HCT116 (cell line): ENCODE results near the gene ADD1.

Experiments used
- CEBPB ChIP-seq: IDR thresholded peaks from 2 replicates; pipeline ENCODE4 v1.6.1; 2012; ENCODE audit warnings: low read depth
- CTCF ChIP-seq, 3 experiments: fragments of 200-600 bp in 1 of 3; sonication (generic) in 1 of 3; IDR thresholded peaks in 2 of 3; conservative IDR thresholded peaks in 1 of 3; 2 replicates each; pipeline ENCODE4 v1.5.1; 2012 to 2017; ENCODE audit warnings: low read depth in 2 of 3, low read length in 2 of 3, antibody characterized with exemption in 1 of 3, borderline replicate concordance in 1 of 3, control low read depth in 1 of 3, mild to moderate bottlenecking in 1 of 3, mixed read lengths in 1 of 3, mixed run types in 1 of 3, moderate library complexity in 1 of 3; ENCODE audit not compliant: insufficient read depth in 1 of 3
- EZH2 ChIP-seq: fragments of 200-600 bp; sonication (generic); IDR thresholded peaks from 2 replicates; pipeline ENCODE4 v1.6.1; 2017; ENCODE audit warnings: antibody characterized with exemption, mixed run types
- JUND ChIP-seq: IDR thresholded peaks from 2 replicates; pipeline ENCODE4 v1.6.1; 2012
- MAX ChIP-seq: IDR thresholded peaks from 2 replicates; pipeline ENCODE4 v1.6.1; 2012
- POLR2A ChIP-seq: IDR thresholded peaks from 2 replicates; pipeline ENCODE4 v1.7.0; 2011; ENCODE audit warnings: borderline replicate concordance; ENCODE audit not compliant: insufficient read depth, insufficient read length; ENCODE audit errors: extremely low read depth
- POLR2AphosphoS5 ChIP-seq: IDR thresholded peaks from 2 replicates; pipeline ENCODE4 v1.6.1; 2011; ENCODE audit warnings: mild to moderate bottlenecking, low read depth, low read length, moderate library complexity
- REST ChIP-seq: IDR thresholded peaks from 2 replicates; pipeline ENCODE4 v1.6.1; 2012; ENCODE audit warnings: low read depth
- SRF ChIP-seq: IDR thresholded peaks from 2 replicates; pipeline ENCODE4 v1.6.1; 2012; ENCODE audit warnings: low read depth

- no peak for TF ChIP-seq CTCF (IDR thresholded peaks at IDR 0.05 in 2 of 3, conservative IDR thresholded peaks at IDR 0.05 in 1 of 3; ENCODE audit: borderline replicate concordance in 1 of 3, insufficient read depth in 1 of 3, low read depth in 2 of 3, low read length in 2 of 3)
- TF ChIP-seq JUND = no peak
- TF ChIP-seq POLR2AphosphoS5 = no peak
- TF ChIP-seq CEBPB = no peak
- no peak for TF ChIP-seq EZH2
- no peak for TF ChIP-seq MAX
- no peak for TF ChIP-seq REST
- no peak for TF ChIP-seq POLR2A
- no peak for TF ChIP-seq SRF
These were observed 28.9 kb upstream of the ADD1 start for GRCh38 chr4:2814627-2815270.
